ENCODE results near the gene SLC6A17. TPM values are rescaled to one million over a fixed set of nuclear protein-coding genes. Genes with fewer than 3 reads are reported as not detected.

SLC6A17 gene
- total RNA-seq, 1 donor from 2014 or later = 0.37 TPM

- DNase-seq (ENCODE audit: low read depth) = no peak
These were observed 51.0 kb downstream of the SLC6A17 start for GRCh38 chr1:110201157-110201825.

GRCh38 chr1:110203021-110203661 lies 52.8 kb downstream of the SLC6A17 start:
- peak; percentile 78 for DNase-seq (ENCODE audit: low read depth)

- DNase-seq (ENCODE audit: low read depth) = no peak
These were observed 54.9 kb downstream of the SLC6A17 start for GRCh38 chr1:110205156-110205555.

GRCh38 chr1:110205591-110206155 lies 55.4 kb downstream of the SLC6A17 start:
- DNase-seq (ENCODE audit: low read depth) = no peak

GRCh38 chr1:110206261-110206920 lies 56.1 kb downstream of the SLC6A17 start:
- no peak for DNase-seq (ENCODE audit: low read depth)

GRCh38 chr1:110207831-110208230 lies 57.5 kb downstream of the SLC6A17 start:
- peak; percentile 64 for DNase-seq (ENCODE audit: low read depth)

GRCh38 chr1:110208916-110209645 lies 58.8 kb downstream of the SLC6A17 start:
- no peak for DNase-seq (ENCODE audit: low read depth)

- peak; percentile 54 for DNase-seq (ENCODE audit: low read depth)
These were observed 59.7 kb downstream of the SLC6A17 start, which contains the start of gene KCNC4 for GRCh38 chr1:110209715-110210603. TSS of gene KCNC4 (plus strand) at chr1:110210314. CDS start at chr1:110211500, 1,186 bp downstream.

- peak; percentile 76 for DNase-seq (ENCODE audit: low read depth)
These were observed 60.6 kb downstream of the SLC6A17 start for GRCh38 chr1:110210604-110211495.

GRCh38 chr1:110211496-110212168 lies 61.3 kb downstream of the SLC6A17 start:
- no peak for DNase-seq (ENCODE audit: low read depth)

GRCh38 chr1:110212169-110213142 lies 62.2 kb downstream of the SLC6A17 start:
- DNase-seq (ENCODE audit: low read depth) = no peak

- no peak for DNase-seq (ENCODE audit: low read depth)
These were observed 62.8 kb downstream of the SLC6A17 start for GRCh38 chr1:110213143-110213540.

GRCh38 chr1:110214454-110215404 lies 64.4 kb downstream of the SLC6A17 start:
- no peak for DNase-seq (ENCODE audit: low read depth)

- no peak for DNase-seq (ENCODE audit: low read depth)
These were observed 65.6 kb downstream of the SLC6A17 start for GRCh38 chr1:110215621-110216515.

GRCh38 chr1:110216844-110217444 lies 66.7 kb downstream of the SLC6A17 start:
- DNase-seq (ENCODE audit: low read depth) = no peak

All from myocyte (in vitro differentiated cells).